MV-4-11 (cell line): Measurements from ENCODE around the gene RUSF1.
A peak's percentile ranks its signal among the peaks of the same experiment; 100 is the strongest.
"Not testable (repeated sequence)": the region's sequence is repeated elsewhere in the genome, so short reads cannot be mapped to it uniquely, and the experiment has no call there.

ENCODE experiments used
- DNase-seq: peaks from one replicate; lab custom pipeline; 2025; lab: John Stamatoyannopoulos, UW

The RUSF1 gene

DNA sequence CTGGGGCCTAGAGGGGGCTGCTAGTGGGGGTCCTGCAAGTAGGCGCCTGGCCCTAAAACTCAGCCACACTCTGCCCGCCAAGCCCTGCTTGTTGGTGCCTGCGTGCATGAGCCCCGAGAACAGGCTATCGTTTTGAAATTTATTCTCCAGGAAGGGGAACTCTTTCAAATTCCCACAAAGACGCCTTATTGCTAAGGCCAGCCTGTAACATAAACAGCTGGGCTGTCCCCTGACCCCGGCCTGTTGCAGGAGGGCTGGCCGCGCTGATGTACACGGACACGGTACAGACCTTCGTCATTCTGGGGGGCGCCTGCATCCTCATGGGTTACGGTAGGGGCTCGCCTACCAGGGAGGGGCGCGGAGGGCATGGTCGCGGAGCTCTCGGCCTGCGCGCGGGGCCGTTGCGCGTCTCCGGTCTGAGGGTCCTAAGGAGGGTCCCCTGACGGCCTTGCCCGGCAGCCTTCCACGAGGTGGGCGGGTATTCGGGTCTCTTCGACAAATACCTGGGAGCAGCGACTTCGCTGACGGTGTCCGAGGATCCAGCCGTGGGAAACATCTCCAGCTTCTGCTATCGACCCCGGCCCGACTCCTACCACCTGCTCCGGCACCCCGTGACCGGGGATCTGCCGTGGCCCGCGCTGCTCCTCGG, 21.0 kb downstream of the RUSF1 start:
- no peak for DNase-seq

DNA sequence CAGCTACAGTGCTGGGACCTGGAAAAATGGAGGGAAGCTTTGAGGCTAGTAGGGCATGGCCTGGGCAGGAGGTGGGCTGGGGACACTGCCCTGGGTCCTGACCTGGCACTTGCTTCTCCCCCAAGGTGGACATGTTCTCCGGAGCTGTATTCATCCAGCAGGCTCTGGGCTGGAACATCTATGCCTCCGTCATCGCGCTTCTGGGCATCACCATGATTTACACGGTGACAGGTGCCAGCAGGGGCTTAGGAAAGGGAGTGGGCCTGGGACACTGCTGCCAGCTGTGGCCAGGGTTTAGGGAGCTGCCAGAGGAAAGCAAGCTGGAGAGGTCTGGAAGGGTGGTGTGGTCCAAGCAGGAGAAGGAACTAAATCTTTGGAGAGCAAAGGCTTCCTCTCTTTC, 22.1 kb downstream of the RUSF1 start:
- no peak for DNase-seq

DNA sequence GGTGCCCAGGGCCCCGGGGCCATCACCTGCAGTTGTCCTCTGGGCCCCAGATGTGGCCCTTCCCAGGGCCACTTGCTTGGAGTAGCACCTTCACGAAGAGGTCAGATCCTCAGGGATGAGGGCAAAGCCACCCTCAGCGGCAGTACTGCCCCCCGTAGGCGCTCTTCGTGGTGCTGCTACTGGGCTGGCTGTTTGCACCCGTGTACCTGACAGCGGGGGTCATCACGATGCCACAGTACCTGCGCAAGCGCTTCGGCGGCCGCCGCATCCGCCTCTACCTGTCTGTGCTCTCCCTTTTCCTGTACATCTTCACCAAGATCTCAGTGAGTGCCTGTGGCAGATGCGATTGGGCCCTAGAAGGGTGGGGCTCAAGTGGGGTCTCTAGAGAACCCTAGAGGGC, 22.6 kb downstream of the RUSF1 start:
- DNase-seq = no peak

DNA sequence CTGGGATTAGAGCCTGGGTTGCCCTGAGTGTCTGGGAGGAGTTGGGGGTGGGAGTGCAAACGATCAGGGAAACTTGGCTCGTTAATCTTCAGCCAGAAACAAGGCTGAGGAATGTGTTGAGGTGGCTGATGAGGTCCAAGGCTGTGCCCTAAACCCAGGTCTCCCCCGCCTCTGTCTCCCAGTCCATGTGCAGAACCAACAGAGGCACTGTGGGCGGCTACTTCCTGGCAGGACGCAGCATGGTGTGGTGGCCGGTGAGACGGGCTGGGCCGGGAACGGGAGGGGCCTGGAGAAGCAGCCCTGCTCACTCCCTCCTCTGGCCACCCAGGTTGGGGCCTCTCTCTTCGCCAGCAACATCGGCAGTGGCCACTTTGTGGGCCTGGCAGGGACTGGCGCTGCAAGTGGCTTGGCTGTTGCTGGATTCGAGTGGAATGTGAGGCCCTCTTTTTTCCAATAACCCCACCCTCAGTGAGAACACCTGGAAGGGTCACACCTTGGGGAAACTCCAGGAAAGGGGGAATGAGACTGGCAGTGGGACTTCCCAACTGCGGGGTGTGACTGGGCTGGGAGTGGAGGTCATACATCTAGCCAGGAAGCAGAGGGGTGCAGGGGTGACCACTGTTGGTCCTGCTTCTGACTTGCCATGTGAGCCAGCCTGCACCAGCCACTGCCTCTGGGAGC, 23.6 kb downstream of the RUSF1 start:
- no peak for DNase-seq

DNA sequence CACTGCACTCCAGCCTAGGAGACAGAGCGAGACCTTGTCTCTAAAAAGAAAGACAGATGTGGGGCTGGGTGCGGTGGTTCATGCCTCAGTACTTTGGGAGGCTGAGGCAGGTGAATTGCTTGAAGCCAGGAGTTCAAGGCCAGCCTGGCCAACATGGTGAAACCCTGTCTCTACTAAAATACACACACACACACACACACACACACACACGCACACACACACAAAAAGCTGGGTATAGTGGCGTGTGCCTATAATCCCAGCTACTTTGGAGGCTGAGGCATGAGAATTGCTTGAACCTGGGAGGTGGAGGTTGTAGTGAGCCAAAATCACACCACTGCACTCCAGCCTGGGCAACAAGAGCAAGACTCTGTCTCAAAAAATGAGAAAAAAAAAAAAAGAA, 24.1 kb downstream of the RUSF1 start:
- not testable (repeated sequence) for DNase-seq

DNA sequence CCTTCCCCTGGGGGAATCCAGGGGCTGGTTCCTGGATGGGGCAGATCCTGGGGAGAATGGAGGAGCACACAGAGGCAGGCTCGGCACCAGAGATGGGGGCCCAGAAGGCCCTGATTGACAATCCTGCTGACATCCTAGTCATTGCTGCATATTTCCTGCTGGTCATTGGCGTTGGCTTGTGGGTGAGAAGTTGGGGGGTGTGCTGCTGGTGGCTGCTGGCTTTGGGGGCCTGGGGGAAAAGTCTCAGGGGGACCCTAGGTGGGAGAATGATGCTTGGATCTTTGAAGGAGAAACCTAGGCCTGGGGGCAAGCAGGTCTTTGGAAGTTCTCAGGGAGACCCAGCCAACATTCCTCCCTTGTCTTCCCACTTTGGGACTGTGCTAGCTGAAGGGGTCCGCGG, 25.1 kb downstream of the RUSF1 start, which contains the start of gene SLC5A2:
TSS of gene SLC5A2 (plus strand) at position 43 of the 400 bp plus-strand sequence. CDS start at position 57, 14 bp downstream.
- DNase-seq = no peak

DNA sequence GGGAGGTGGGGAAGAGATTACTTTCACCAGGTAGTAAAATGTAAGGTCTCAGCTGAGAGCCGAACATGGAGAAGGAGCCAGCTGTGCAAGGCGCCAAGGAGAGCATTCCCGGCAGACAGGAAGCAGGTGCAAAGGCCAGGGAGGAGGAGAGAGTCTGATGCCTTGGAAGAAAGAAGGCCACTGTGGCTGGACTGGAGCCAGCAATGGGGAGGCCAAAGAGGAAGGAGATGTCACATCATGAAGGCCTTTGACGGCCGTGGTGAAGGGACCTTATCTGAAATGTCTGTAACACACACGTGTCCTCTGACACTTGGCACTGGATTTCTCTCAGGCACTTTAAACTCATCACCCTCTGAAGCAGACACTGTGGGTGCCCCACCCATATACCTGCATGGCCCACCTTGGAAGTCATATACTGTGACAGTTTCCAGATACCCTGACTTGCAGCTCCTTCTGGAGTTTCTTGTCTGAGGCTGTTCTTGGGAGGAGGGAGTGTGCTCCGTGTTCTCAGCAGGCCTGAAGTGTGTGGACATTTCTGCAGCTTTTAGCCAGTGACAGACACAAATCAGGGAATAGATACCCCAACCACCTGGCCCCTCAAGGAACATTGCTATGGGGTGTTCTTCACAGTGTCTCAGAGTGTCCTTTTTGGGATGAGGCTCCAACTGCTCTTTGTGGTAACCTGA, 27.2 kb downstream of the RUSF1 start:
- DNase-seq = peak; percentile 20

DNA sequence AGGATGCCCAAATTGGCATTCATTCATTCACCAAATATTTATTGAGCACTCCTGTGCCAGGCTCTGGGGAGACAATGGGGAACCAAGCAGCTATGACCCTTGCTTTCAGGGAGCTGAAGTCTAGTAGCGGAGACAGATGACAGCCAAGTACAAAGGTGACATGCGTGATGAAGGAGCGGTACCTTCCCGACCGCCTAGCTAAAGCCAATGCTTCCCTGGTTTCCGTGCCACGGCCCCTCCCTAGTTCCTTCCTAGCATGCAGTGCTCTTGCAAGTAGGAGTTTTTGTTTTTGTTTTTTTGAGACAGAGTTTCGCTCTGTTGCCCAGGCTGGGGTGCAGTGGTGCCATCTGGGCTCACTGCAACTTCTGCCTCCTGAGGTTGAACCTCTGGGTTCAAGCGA, 28.4 kb downstream of the RUSF1 start:
- no peak for DNase-seq

DNA sequence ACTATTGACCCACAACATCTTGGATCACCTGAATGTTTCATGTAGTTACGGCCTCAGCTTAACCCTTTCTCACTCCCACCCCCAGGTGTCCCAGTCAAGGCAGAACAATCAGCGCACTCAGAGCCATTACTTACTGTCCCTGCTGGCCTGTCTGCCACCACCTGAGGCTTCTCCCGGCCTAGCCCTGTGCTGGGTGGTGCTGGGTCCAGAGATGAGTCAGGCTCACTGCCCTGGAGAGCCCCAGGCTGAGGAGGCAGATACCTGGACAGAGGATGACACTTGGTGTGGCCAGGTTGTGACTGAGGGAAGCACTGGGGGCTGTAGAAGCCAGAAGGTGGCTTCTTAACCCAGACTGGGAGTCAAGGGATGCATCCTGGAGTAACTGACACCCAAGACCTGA, 29.2 kb downstream of the RUSF1 start:
- DNase-seq = no peak

DNA sequence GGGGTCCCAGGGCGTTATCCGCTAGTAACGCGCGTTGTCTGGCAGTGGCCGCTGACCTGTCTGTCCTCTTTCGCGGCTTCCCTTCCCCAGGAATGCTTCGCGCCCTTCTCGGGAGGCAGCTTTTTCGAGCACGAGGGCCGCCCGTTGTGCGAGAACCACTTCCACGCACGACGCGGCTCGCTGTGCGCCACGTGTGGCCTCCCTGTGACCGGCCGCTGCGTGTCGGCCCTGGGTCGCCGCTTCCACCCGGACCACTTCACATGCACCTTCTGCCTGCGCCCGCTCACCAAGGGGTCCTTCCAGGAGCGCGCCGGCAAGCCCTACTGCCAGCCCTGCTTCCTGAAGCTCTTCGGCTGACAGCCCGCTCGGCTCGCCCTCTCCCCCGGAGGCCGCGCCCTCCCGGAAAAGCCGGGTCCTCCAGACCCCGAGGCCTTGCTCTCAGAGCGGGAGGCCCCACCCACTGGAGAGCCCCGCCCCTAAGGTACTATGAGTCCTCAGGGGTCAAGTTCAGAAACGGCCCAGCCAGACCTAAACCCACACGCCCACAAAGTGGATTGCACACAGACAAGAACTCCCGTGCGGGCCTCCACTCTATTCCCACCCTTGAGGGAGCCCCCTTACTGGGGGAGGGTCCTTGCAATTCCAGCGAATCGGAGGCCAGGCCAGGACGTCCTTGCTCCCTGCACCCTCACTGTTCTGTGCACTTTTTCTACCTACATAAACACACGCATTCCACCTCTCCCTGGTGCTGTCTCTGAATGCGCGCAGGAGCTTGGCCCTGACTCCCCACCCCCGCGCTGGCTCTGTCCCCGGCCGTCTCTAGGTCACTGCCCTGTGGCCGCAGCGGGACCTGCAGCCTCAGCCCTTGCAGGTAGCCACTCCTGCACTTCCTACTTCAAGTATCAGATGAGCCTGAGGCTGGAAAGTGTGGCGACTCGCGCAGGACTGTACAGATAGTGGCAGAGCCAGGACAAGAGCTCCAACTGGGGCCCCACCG, 30.7 kb downstream of the RUSF1 start:
- no peak for DNase-seq

DNA sequence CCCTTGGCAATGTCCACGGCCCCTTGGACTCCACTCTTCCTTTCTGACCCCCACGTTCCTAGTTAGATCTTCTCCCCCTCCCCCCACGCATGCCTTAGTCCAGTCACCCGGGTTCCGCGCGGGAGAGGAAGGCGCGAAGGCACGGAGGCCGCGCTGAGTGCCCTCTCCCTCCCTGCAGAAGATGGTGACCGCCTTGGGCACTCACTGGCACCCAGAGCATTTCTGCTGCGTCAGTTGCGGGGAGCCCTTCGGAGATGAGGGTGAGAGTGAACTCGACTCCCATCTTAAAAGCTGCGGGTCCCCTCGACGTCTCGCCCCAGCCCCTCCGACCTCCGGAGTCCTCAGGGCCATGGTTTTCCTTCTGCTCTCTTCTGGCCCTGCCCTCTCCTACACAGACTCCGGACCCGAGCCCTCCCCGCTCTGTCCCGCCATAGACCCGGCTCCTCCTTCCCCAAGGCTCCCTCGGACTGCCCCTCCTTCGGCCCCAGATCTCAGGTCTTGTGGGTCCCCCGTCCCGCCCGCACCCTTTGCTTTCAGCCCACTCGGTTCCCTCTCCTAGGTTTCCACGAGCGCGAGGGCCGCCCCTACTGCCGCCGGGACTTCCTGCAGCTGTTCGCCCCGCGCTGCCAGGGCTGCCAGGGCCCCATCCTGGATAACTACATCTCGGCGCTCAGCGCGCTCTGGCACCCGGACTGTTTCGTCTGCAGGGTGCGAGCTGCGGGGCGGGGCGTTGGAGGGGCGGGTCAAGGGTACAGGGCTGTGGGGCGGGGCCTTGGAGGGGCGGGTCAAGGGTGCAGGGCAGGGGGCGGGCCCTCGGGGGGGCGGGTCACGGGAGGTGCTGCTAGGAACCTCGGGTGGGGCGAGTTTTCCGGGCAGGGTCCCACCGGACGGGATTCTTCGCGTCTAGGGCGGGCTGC, 31.6 kb downstream of the RUSF1 start:
- DNase-seq = peak; percentile 34

DNA sequence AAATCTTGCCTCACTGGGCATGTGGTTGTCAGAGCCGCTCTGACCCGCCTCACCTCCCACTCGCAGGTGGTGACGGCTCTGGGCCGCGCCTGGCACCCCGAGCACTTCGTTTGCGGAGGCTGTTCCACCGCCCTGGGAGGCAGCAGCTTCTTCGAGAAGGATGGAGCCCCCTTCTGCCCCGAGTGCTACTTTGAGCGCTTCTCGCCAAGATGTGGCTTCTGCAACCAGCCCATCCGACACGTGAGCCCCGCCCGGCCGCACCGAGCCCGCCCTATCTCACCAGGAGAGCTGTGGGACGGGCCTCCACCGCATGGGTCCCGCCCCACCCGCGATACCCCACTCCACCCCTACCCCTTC, 32.3 kb downstream of the RUSF1 start:
- no peak for DNase-seq

DNA sequence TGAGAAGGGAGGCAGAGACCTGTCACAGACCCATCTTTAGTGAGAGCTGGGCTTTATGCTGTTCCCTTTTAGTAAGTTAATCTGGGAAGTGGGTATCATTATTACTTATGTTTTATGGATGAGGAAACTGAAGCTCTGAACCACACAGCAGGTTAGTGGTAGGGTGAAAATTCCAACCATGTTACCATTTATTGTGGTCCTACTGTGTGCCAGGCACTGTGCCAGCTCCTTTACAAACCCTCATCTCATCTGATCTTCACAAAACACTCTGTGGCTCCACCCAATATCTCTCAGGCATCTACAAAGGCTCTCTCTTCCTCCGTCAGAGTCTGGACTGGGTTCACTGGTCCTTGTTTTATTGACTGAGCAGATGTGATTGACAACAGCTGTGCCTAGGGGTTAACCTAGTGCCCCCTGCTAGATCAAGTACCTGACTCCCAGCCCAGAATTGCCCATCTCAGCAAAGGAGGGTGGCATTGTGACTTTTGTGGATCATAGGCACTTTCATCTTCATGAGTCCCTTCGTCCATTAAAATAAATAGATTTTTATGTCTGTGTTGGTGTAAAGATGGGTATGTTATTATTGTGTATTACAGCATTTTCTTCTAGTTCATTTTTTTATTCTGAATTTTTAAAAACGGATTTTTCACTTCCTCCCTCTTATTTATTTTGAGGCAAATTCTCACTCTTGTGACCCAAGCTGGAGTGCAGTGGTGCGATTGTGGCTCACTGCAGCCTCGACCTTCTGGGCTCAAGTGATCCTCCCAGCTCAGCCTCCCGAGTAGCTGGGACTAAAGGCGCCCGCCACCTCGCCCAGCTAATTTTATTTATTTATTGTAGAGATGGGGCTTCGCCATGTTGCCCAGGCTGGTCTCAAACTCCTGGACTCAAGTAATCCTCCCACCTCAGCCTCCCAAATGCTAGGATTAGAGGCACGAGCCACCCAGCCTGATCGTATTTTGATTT, 33.1 kb downstream of the RUSF1 start:
- no peak for DNase-seq

DNA sequence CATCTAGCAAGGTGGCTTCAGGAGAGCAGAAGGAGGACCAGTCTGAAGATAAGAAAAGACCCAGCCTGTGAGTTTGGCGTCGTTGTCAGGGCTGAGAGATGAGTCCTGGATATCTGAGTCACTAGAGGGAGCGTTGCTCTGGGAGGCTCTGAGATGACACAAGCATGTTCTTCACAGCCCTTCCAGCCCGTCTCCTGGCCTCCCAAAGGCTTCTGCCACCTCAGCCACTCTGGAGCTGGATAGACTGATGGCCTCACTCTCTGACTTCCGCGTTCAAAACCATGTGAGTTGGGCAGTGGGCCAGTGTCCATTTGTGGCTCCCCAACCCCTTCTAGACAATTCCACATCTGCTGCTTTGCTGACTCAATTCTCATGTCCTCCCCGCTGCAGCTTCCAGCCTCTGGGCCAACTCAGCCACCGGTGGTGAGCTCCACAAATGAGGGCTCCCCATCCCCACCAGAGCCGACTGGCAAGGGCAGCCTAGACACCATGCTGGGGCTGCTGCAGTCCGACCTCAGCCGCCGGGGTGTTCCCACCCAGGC, 33.9 kb downstream of the RUSF1 start:
- DNase-seq = no peak

DNA sequence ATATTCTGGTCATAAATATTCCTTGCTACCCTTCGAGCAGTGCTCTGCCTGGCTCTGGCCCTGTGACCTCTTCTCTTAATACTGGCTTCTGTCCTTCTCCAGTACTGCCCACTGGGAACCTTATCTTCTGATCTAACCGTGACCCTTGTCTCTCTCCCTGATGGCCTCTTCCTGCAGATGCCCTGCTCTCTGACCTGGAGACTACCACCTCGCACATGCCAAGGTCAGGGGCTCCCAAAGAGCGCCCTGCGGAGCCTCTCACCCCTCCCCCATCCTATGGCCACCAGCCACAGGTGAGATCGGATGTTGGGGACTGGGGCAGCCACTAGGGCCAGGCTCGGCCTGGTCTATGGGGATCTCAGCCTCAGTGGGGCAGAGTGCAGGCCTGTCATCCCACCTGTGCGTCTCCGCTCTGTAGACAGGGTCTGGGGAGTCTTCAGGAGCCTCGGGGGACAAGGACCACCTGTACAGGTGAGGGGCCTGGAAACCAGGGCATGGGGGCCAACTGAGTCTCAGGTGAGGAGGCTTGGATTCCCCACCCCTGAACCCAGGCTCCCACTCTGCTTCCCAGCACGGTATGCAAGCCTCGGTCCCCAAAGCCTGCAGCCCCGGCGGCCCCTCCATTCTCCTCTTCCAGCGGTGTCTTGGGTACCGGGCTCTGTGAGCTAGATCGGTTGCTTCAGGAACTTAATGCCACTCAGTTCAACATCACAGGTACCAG, 34.8 kb downstream of the RUSF1 start:
- no peak for DNase-seq

DNA sequence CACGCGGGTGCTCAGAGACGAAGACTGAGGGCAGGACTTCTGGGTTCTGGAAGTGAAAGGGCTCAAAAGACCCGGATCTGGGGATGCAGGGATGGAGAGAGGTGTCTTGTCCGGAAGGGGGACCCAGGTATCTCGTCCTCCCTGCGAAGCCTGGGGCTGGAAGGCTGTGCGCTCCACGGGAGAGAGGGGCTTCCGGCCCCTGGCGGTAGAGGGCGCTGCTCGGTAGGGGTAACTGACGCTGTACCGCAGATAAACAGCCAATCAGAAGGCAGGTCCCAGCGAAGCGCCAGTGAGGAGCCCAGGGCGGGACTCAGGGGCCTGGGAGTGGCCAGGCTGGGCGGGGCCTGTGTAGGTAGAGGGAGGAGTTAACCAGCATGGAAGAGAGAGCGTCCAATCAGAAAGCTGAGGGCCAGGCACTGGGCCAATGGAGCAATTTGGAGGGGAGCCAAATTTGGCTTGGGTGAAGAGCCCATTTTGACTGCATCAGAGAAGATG, 35.4 kb downstream of the RUSF1 start:
- DNase-seq = peak; percentile 16

DNA sequence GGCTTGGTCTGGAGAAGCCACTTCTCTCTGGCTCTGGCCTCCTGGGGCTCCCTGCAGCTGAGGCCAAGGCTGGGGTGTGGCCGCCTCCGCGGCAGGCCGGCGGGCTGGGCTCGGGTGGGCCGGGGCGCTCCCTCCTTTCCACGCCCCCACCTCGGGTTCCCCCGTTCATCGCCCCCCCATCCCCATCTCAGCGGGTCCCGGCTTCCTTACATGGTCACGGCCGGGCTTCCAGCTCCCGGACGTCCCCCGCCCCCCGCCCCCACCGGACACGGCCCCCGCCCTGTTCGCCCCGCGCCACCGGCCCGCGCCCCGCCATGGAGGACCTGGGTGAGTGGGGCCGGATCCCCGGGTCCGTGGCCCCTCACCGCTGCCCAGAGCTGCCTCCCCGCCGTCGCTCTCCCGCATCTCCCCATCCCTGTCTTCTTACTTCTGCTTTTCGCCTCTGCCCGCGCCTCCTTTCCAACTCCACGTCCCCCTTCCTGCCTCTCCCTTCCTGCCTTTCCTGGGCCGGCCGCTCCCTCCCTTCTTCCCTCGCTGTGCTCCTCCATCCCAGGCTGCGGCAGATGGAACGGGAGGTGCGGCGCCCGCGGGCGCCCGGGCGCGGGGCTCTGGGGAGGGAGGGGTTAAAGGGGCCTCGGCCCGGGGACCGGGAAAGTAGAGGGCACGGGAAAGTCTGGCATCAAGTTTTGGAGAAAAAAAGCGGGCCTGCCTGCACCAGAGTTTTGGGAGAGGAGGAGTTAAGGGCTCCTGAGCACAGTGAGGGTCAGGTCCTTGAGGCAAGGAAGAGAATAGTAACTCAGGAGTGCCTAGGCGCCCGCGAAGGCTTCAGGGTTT, 36.1 kb downstream of the RUSF1 start, which contains the start of gene TGFB1I1:
TSS of gene TGFB1I1 (plus strand) at position 278 of the 834 bp plus-strand sequence. CDS start at position 315, 37 bp downstream.
- DNase-seq = no peak
